Activated CD4-positive, alpha-beta memory T cell treated with anti-CD3 and anti-CD28 coated beads for 36 hours (primary cell): ENCODE results near the gene NFKBIZ. TPM values are rescaled to one million over a fixed set of nuclear protein-coding genes. Genes with fewer than 3 reads are reported as not detected.

Experiments
- CTCF ChIA-PET: fragments of 350-600 bp; sonication (Branson Sonifier 250); formaldehyde crosslinking; loops from one replicate; lab custom pipeline; 2021; ENCODE audit warnings: antibody characterized with exemption, inconsistent platforms; lab: Charles Lee
- POLR2A ChIA-PET: fragments of 350-600 bp; sonication (Branson Sonifier 250); formaldehyde crosslinking; loops from one replicate; lab custom pipeline; 2021; ENCODE audit warnings: antibody characterized with exemption; lab: Charles Lee
- DNase-seq: peaks from one replicate; pipeline ENCODE4 v3.0.0-alpha.2; 2020
- H3K27ac Mint-ChIP-seq: one replicate; pipeline ENCODE4 v1.8.0; 2021; ENCODE audit warnings: mixed read lengths
- H3K27me3 Mint-ChIP-seq: one replicate; pipeline ENCODE4 v1.8.0; 2021; ENCODE audit warnings: mixed read lengths
- H3K36me3 Mint-ChIP-seq: one replicate; pipeline ENCODE4 v1.8.0; 2021; ENCODE audit warnings: mixed read lengths
- H3K4me1 Mint-ChIP-seq: one replicate; pipeline ENCODE4 v1.8.0; 2021; ENCODE audit warnings: low read depth, mixed read lengths
- H3K4me3 Mint-ChIP-seq: one replicate; pipeline ENCODE4 v1.8.0; 2021; ENCODE audit warnings: mild to moderate bottlenecking, mixed read lengths
- H3K9me3 Mint-ChIP-seq: one replicate; pipeline ENCODE4 v1.8.0; 2021; ENCODE audit warnings: mixed read lengths
- intact Hi-C: fragments of 100-400 bp; cut with micrococcal nuclease; formaldehyde crosslinking; loops from one replicate; pipeline ENCODE4 v1.15.1; 2023
- total RNA-seq, 2 experiments: library from RNA; stranded (reverse); gene quantifications; one replicate each; pipeline ENCODE4 v1.2.3, GENCODE V29; 2021

Gene NFKBIZ
- total RNA-seq, 2 experiments from 2014 or later = 65.9 to 74.9 TPM

DNA sequence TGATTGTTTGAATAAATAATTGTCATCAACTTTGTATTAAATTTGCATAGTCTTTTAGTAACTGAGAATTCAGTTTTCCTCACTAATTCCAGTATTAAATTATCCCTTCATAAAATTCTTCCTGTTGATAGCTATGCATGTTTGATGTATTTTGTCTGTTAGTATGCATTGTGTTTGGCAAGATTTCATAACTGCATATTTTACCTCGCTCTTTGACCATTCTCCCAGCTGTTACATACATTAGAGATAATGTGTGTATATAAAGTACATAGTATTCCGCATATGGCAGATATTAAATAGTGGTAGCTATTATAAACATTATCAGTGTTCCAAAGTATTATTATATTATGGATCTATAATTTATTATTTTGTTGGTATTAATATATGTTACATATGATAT lies 10.6 kb upstream of the NFKBIZ start:
- CTCF ChIA-PET = interaction anchor here (0.7 to 1.6 kb wide), 2 partner anchors 9 to 15 kb away, joined by 4 to 5 read pairs; no protein-coding TSS in a partner anchor
- peaks cover 12% of the 10 kb centered on the region for H3K36me3 Mint-ChIP-seq

DNA sequence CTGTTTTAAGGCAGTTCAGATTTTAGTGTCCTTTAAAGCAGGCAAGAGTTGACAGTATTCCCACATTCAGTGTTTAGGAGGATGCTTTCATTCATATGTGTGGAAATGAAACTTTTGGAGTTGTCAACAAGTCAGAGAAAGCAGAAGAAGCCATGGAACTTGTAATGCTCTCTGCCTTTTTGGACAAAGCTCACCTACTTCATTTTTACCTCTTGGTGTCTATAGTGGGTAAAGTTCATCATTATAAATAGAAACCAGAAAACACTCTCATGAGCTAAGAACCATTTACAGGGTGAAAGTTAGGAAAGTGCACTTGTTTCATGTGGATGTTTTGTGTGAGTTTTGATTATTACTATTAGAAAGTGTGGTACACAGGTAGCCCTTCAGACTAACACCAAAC lies 9.2 kb upstream of the NFKBIZ start:
- CTCF ChIA-PET = interaction anchor here (0.8 to 1.6 kb wide), 2 partner anchors 9 to 10 kb away, joined by 3 to 5 read pairs; partner anchors contain the start of gene NFKBIZ

More for the DNA sequence above, 10.6 kb upstream of the NFKBIZ start:
- peaks cover 36% of the 10 kb centered on the region for H3K4me1 Mint-ChIP-seq
- no peak overlapping the region for H3K4me3 Mint-ChIP-seq
- no peaks in the 10 kb centered on the region for H3K27me3 Mint-ChIP-seq
- DNase-seq = no peak
- POLR2A ChIA-PET = interaction anchor here (1.3 kb wide), 1 partner anchor 11 kb away, joined by 10 read pairs; the partner anchor contains the start of gene NFKBIZ
- H3K9me3 Mint-ChIP-seq = peaks cover 4% of the 10 kb centered on the region
- no peak overlapping the region for H3K27ac Mint-ChIP-seq
- intact Hi-C loops = no loop called here

DNA sequence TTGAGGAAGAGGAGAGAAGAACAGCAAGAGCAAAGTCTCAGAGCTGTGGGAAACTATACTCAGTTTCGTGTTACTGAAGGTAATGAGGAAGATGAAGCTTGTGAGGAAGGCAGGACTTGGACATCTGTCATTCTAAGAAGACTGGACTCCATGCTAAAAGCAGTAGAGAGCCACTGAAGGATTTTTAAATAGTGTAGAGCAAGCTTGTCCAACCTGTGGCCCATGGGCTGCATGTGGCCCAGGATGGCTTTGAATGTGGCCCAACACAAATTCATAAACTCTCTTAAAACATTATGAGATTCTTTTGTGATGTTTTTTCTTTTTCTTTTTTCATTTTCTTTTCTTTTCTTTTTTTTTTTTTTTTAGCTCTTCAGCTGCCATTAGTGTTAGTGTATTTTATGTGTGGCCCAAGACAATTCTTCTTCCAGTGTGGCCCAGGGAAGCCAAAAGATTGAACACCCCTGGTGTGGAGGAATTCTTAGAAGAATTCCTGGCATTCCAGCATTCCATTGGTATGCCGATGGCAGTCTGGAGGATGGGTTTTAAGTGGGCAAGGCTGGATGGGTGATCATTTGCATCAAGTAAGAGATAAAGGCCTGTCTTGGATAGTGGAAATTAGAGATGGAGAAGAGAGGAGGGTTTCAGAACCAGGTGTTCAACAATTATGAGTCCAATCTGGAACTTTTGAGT lies 6.9 kb upstream of the NFKBIZ start:
- no peak overlapping the region for H3K4me3 Mint-ChIP-seq
- DNase-seq = no peak
- H3K27ac Mint-ChIP-seq = no peak overlapping the region
- H3K36me3 Mint-ChIP-seq = peaks cover 12% of the 10 kb centered on the region
- H3K9me3 Mint-ChIP-seq = peaks cover 4% of the 10 kb centered on the region
- intact Hi-C loops = loop anchor here (1.0 kb wide), 1 partner anchor 9 kb away; no protein-coding TSS in a partner anchor
- CTCF ChIA-PET = interaction anchor here (1.4 kb wide), 1 partner anchor 383 kb away, joined by 3 read pairs; no protein-coding TSS in a partner anchor
- POLR2A ChIA-PET = interaction anchor here (1.2 kb wide), 1 partner anchor 9 kb away, joined by 3 read pairs; no protein-coding TSS in a partner anchor
- H3K4me1 Mint-ChIP-seq = peaks cover 6% of the 10 kb centered on the region
- H3K27me3 Mint-ChIP-seq = no peaks in the 10 kb centered on the region

More for the DNA sequence above, 9.2 kb upstream of the NFKBIZ start:
- Mint-ChIP-seq H3K4me1 (peaks cover 26% of the 10 kb centered on the region), H3K27ac (no peak overlapping the region), H3K9me3 (peaks cover 4% of the 10 kb centered on the region), H3K36me3 (peaks cover 13% of the 10 kb centered on the region), H3K27me3 (no peaks in the 10 kb centered on the region), H3K4me3 (no peak overlapping the region)
- POLR2A ChIA-PET = interaction anchor here (1.3 kb wide), 1 partner anchor 9 kb away, joined by 10 read pairs; the partner anchor contains the start of gene NFKBIZ
- intact Hi-C loops = no loop called here
- DNase-seq = no peak

DNA sequence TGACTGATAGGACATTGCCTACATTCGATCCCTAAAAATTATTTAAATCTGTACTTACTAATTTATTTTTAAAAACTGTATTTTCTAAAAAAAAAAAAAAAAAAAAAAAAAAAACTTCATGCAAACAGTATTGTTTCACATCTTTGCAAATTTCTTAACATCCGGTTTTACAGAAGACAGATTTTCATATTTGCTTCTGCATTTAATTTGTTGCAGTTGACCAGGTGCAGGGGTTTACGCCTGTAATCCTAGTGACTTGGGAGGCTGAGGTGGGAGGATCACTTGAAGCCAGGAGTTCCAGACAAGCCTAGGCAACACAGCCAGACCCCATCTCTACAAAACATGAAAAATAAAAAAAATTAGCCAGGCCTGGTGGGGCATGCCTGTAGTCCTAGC lies 6.4 kb upstream of the NFKBIZ start:
- H3K4me1 Mint-ChIP-seq = peaks cover 6% of the 10 kb centered on the region
- ChIA-PET POLR2A (no interaction called here), CTCF (no interaction called here)
- intact Hi-C loops = loop anchor here (1.0 kb wide), 1 partner anchor 10 kb away; no protein-coding TSS in a partner anchor
- H3K27ac Mint-ChIP-seq = no peak overlapping the region
- no peaks in the 10 kb centered on the region for H3K27me3 Mint-ChIP-seq
- H3K36me3 Mint-ChIP-seq = peaks cover 12% of the 10 kb centered on the region
- no peak overlapping the region for H3K4me3 Mint-ChIP-seq
- peaks cover 4% of the 10 kb centered on the region for H3K9me3 Mint-ChIP-seq
- DNase-seq = no peak

DNA sequence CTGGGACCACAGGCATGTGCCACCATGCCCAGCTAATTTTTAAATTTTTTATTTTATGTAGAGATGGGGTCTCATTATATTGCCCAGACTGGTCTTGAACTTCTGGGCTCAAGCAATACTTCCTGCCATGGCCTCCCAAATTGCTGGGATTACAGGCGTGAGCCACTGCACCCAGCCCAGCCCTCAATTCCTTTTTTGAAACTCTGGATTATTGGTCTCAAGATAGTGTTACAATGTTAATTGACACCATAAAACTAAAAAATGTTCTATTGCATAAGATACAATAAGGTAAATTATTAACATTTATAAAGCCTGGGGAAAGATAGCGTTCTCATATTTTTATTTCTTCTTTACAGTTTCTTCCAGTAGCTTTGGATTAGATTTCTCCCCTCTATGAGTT lies 3.9 kb upstream of the NFKBIZ start:
- no peak for DNase-seq
- Mint-ChIP-seq H3K36me3 (peaks cover 17% of the 10 kb centered on the region), H3K4me3 (no peak overlapping the region), H3K4me1 (peaks cover 12% of the 10 kb centered on the region), H3K9me3 (peaks cover 4% of the 10 kb centered on the region), H3K27me3 (no peaks in the 10 kb centered on the region), H3K27ac (no peak overlapping the region)
- CTCF ChIA-PET = no interaction called here
- intact Hi-C loops = no loop called here
- POLR2A ChIA-PET = interaction anchor here (0.6 kb wide), 1 partner anchor 17 kb away, joined by 3 read pairs; no protein-coding TSS in a partner anchor

DNA sequence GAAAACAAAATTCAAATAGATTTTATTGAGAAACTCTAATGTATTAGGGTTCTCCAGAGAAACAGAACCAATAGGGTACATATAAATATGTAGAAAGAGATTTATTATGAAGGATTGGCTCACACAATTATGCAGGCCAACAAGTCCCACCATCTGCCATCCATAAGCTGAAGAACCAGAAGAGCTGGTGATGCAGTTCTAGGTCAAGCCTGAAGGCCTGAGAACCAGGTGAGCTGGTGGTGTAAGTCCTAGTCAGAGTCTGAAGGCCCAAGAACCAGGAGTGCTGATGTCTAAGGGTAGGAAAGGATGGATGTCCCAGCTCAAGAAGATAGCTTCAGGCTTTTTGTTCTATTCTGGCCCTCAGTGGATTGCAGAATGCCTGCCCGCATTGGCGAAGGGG lies 2.6 kb upstream of the NFKBIZ start:
- POLR2A ChIA-PET = interaction anchor here (1.0 kb wide), 1 partner anchor 17 kb away, joined by 3 read pairs; no protein-coding TSS in a partner anchor
- peaks cover 4% of the 10 kb centered on the region for H3K9me3 Mint-ChIP-seq
- peaks cover 29% of the 10 kb centered on the region for H3K36me3 Mint-ChIP-seq
- H3K27me3 Mint-ChIP-seq = no peaks in the 10 kb centered on the region
- no peak for DNase-seq
- CTCF ChIA-PET = interaction anchor here (0.7 to 1.0 kb wide), 2 partner anchors 19 to 382 kb away, joined by 3 to 4 read pairs; no protein-coding TSS in a partner anchor
- peaks cover 20% of the 10 kb centered on the region for H3K4me1 Mint-ChIP-seq
- intact Hi-C loops = no loop called here
- no peak overlapping the region for H3K27ac Mint-ChIP-seq
- H3K4me3 Mint-ChIP-seq = no peak overlapping the region

DNA sequence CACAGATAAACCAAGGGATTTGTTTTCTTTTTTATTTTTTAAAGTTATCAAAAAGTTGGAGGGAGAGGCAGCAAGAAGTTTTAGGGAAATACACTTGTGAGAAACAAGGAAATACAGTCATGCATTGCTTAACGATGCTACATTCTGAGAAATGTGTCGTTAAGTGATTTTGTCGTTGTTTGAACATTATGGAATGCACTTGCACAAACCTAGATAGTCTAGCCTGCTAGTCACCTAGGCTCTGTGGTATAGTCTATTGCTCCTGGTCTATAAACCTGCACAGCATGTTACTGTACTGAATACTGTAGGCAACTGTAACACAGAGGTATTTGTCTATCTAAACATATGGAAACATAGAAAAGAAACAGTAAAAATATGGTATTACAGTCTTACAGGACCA lies 2.0 kb upstream of the NFKBIZ start:
- H3K4me3 Mint-ChIP-seq = no peak overlapping the region
- H3K9me3 Mint-ChIP-seq = no peaks in the 10 kb centered on the region
- H3K4me1 Mint-ChIP-seq = peaks cover 26% of the 10 kb centered on the region
- no peak overlapping the region for H3K27ac Mint-ChIP-seq
- no peaks in the 10 kb centered on the region for H3K27me3 Mint-ChIP-seq
- ChIA-PET CTCF (interaction anchor here (1.0 to 1.3 kb wide), 2 partner anchors 17 to 382 kb away, joined by 3 to 4 read pairs; no protein-coding TSS in a partner anchor), POLR2A (interaction anchor here (1.0 to 3.2 kb wide), 2 partner anchors 18 kb away, joined by 3 to 198 read pairs; no protein-coding TSS in a partner anchor)
- intact Hi-C loops = no loop called here
- no peak for DNase-seq
- peaks cover 31% of the 10 kb centered on the region for H3K36me3 Mint-ChIP-seq

DNA sequence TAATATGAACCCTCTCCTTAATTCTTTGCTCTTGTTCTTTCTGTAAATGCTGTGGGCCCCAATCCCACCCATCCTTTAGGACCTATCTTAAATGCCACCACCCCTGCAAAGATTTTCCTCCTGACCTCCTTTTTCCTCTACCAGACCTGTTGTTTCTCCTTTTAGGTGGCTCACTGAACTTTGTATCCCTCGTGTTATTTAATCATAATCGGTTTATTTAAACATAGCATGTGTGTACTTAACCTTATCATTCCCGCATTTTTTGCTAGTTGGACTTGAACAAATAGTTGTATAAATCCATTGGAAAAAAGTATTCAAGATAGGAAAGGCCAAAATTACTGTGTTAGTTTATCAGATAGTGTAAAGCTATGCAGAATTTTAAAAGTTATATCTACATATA lies 988 bp upstream of the NFKBIZ start:
- H3K36me3 Mint-ChIP-seq = peaks cover 39% of the 10 kb centered on the region
- ChIA-PET CTCF (interaction anchor here (0.6 to 2.3 kb wide), 4 partner anchors 18 to 381 kb away, joined by 3 to 12 read pairs (median 4); no protein-coding TSS in a partner anchor), POLR2A (interaction anchor here (0.5 to 3.2 kb wide), 8 partner anchors 9 to 458 kb away, joined by 3 to 198 read pairs (median 8); no protein-coding TSS in a partner anchor)
- intact Hi-C loops = no loop called here
- no peaks in the 10 kb centered on the region for H3K9me3 Mint-ChIP-seq
- no peak for DNase-seq
- H3K27ac Mint-ChIP-seq = peak overlapping the region; percentile 86
- peaks cover 36% of the 10 kb centered on the region for H3K4me1 Mint-ChIP-seq
- H3K4me3 Mint-ChIP-seq = peak overlapping the region; percentile 92
- H3K27me3 Mint-ChIP-seq = no peaks in the 10 kb centered on the region

DNA sequence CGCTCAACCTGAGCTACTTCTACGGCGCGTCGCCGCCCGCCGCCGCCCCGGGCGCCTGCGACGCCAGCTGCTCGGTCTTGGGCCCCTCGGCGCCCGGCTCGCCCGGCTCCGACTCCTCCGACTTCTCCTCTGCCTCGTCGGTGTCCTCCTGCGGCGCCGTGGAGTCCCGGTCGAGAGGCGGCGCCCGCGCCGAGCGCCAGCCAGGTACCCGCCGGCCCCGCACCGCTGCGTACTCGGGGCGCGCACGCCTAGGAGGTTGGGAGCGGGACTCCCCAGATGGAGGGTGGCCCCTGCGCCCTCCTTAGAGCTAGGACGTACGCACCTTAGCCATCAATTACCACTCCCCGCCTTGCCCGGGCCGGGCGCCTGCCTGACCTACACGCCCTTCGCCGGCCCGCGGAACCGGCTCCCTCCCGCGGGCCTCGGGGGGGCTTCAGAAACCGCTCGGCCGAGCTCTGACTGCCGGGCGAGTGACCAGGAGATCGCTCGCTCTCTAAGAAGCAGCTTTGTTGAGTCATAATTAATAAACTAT lies 466 bp downstream of the NFKBIZ start:
- Mint-ChIP-seq H3K4me3 (peak overlapping the region; percentile 92), H3K4me1 (peaks cover 49% of the 10 kb centered on the region), H3K9me3 (no peaks in the 10 kb centered on the region), H3K36me3 (peaks cover 52% of the 10 kb centered on the region), H3K27ac (peak overlapping the region; percentile 99), H3K27me3 (no peaks in the 10 kb centered on the region)
- intact Hi-C loops = loop anchor here (1.0 to 5.0 kb wide), 10 partner anchors 22 to 376 kb away; partner anchors contain the start of genes CEP97, NXPE3 and PCNP
- ChIA-PET POLR2A (interaction anchor here (0.6 to 3.2 kb wide), 27 partner anchors 9 to 459 kb away, joined by 3 to 198 read pairs (median 5); partner anchors contain the start of genes CEP97, NXPE3 and RPL24), CTCF (interaction anchor here (1.0 to 2.3 kb wide), 6 partner anchors 10 to 376 kb away, joined by 3 to 14 read pairs (median 4); no protein-coding TSS in a partner anchor)
- DNase-seq = peak; percentile 66

DNA sequence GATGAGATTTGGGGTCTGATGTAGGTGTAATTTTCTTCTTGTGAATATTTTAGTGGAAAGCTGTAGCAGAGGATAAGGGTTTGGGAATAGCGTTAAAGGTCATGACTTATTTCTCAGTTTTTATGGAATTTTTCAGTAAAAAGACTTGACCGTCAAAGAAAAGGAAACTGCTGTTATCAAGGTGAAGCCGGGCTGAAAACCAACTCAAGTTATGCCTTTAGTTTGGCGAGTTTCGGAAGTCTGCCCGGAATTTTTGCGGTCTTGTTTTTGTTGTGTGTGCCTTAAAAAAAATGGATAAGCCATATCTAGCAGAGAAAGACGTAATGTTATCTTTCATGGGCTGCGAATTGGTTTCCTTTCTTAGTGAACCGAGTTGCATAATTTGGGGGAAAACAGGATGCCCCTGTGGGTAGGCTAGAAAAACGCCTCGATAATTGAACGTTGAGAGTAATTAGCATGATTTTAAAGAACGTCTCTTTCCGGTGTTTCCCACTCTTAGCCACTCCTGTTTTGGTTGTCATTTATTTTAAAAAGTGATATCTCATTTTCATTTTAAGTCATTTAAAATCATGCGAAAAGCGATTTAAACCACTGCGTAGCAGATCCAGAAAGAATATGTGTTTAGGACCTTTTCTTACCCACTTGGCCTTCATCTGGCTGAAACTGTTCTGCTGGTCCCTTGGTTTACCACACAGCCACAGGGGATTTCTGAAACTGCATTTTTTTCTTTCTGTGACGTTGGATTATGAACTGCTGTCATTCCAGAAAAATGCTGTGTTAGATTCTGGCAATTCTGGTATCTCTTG lies 1.1 kb downstream of the NFKBIZ start:
- H3K4me3 Mint-ChIP-seq = peak overlapping the region; percentile 92
- ChIA-PET POLR2A (interaction anchor here (0.6 to 6.8 kb wide), 30 partner anchors 8 to 460 kb away, joined by 3 to 198 read pairs (median 6); partner anchors contain the start of genes CEP97, NXPE3 and RPL24), CTCF (interaction anchor here (0.7 to 2.8 kb wide), 12 partner anchors 11 to 375 kb away, joined by 3 to 19 read pairs (median 6); no protein-coding TSS in a partner anchor)
- no peaks in the 10 kb centered on the region for H3K9me3 Mint-ChIP-seq
- H3K4me1 Mint-ChIP-seq = peaks cover 56% of the 10 kb centered on the region
- no peaks in the 10 kb centered on the region for H3K27me3 Mint-ChIP-seq
- peak overlapping the region; percentile 99 for H3K27ac Mint-ChIP-seq
- peak; percentile 79 for DNase-seq
- intact Hi-C loops = loop anchor here (1.0 to 5.0 kb wide), 15 partner anchors 11 to 375 kb away; partner anchors contain the start of genes NXPE3, PCNP and ZBTB11
- H3K36me3 Mint-ChIP-seq = peaks cover 59% of the 10 kb centered on the region
